ENCODE data around the gene CACNA1H.

DNA sequence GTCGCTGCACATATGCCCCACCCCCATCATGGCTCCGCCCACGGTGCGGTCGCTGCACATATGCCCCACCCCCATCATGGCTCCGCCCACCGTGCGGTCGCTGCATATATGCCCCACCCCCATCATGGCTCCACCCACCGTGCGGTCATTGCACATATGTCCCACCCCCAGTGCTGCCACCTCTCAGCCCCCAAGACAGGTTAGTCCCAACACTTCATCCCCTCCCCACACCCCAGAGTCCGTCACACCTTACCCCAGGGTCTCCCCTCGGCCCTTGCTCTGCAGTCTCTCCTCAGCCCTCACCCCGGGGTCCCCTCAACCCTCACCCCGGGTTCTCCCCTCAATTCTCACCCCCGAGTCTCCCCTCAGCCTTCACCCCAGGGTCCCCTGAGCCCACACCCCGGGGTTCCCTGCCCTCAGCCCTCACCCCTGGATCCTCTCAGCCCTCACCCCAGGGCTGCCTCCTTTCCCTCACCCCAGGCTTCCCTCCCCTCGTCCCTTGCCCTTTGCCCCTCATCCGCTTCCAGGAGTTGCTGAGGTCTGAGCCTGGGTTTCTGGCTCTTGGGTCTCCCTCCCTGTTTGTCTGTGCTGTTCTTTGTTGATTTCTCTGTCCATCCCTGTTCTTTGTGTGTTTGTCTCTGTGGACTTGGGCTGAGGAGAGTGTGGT lies 46.6 kb downstream of the CACNA1H start:
- no peak for TF ChIP-seq POLR2A (IDR thresholded peaks at IDR 0.05; ENCODE audit: low read depth, low read length)
- TF ChIP-seq POLR2AphosphoS5 (IDR thresholded peaks at IDR 0.05; ENCODE audit: low read depth, low read length) = no peak
- TF ChIP-seq TAF1 (IDR thresholded peaks at IDR 0.05; ENCODE audit: borderline replicate concordance, low read depth, low read length) = no peak
